ENCODE data around the gene CHCHD6.
"Not testable (repeated sequence)": the region's sequence is repeated elsewhere in the genome, so short reads cannot be mapped to it uniquely, and the experiment has no call there.

CHCHD6 gene

GRCh38 chr3:126801312-126801711, 97.3 kb downstream of the CHCHD6 start:
- H3K23ac ChIP-seq (ENCODE audit: low read depth, low read length, poor library complexity); H3K4ac ChIP-seq (ENCODE audit: low read length); H3K9ac ChIP-seq (ENCODE audit: low read depth, low read length, poor library complexity); H2BK12ac ChIP-seq (ENCODE audit: low read length); H3K4me2 ChIP-seq (ENCODE audit: insufficient read depth, low read length, poor library complexity, severe bottlenecking); H2BK5ac ChIP-seq (ENCODE audit: low read length); H3K27me3 ChIP-seq (ENCODE audit: control insufficient read depth in 3 of 3, insufficient read depth in 3 of 3, low read depth in 1 of 3, low read length in 3 of 3); H4K91ac ChIP-seq (ENCODE audit: low read depth, low read length, poor library complexity); H2BK15ac ChIP-seq (ENCODE audit: low read length); H3K14ac ChIP-seq (ENCODE audit: low read length); DNase-seq (ENCODE audit: low spot score); H4K8ac ChIP-seq (ENCODE audit: low read depth, low read length); H3K4me1 ChIP-seq (ENCODE audit: control insufficient read depth in 2 of 2, insufficient read depth in 1 of 2, low read depth in 1 of 2, low read length in 2 of 2); H3K18ac ChIP-seq (ENCODE audit: low read length); H3K27ac ChIP-seq (replicated peaks; ENCODE audit: low read length); H2AK5ac ChIP-seq (ENCODE audit: low read depth, low read length); H2AFZ ChIP-seq (ENCODE audit: low read length); H2BK120ac ChIP-seq (ENCODE audit: low read depth, low read length); H3K4me3 ChIP-seq (ENCODE audit: low read length in 2 of 2); H3K36me3 ChIP-seq (replicated peaks in 1 of 2; ENCODE audit: control insufficient read depth in 2 of 2, insufficient read depth in 2 of 2, low read length in 2 of 2); H3K79me1 ChIP-seq (ENCODE audit: low read depth, low read length): not testable (repeated sequence)
- WGBS, 2 donors (ENCODE audit: extremely low coverage in 2 of 2, insufficient read length in 2 of 2, insufficient replicate concordance in 1 of 2), result no CpG with 5 or more reads among the region's 11 CpGs
- peaks cover 11 to 23% of the 10 kb centered on the region in 2 donors for H3K9me3 ChIP-seq (replicated peaks in 1 of 2; ENCODE audit: control insufficient read depth in 2 of 2, insufficient read depth in 1 of 2, low read depth in 1 of 2, low read length in 2 of 2)

- H3K4me2 ChIP-seq (ENCODE audit: insufficient read depth, low read length, poor library complexity, severe bottlenecking), result no peak overlapping the region
- no peak overlapping the region for H3K14ac ChIP-seq (ENCODE audit: low read length)
- DNase-seq (ENCODE audit: low spot score), result no peak
- H3K4ac ChIP-seq (ENCODE audit: low read length), result no peak overlapping the region
- H3K4me1 ChIP-seq (ENCODE audit: control insufficient read depth in 2 of 2, insufficient read depth in 1 of 2, low read depth in 1 of 2, low read length in 2 of 2), result no peaks in the 10 kb centered on the region
- peaks cover 0 to 2% of the 10 kb centered on the region in 2 donors for H3K9me3 ChIP-seq (replicated peaks in 1 of 2; ENCODE audit: control insufficient read depth in 2 of 2, insufficient read depth in 1 of 2, low read depth in 1 of 2, low read length in 2 of 2)
- no peaks in the 10 kb centered on the region for H3K27me3 ChIP-seq (ENCODE audit: control insufficient read depth in 3 of 3, insufficient read depth in 3 of 3, low read depth in 1 of 3, low read length in 3 of 3)
- no peak overlapping the region for H4K91ac ChIP-seq (ENCODE audit: low read depth, low read length, poor library complexity)
- no peak overlapping the region for H3K4me3 ChIP-seq (ENCODE audit: low read length in 2 of 2)
- no peak overlapping the region for H2AFZ ChIP-seq (ENCODE audit: low read length)
- H3K18ac ChIP-seq (ENCODE audit: low read length), result no peak overlapping the region
- no peak overlapping the region for H3K23ac ChIP-seq (ENCODE audit: low read depth, low read length, poor library complexity)
- no peaks in the 10 kb centered on the region for H3K36me3 ChIP-seq (replicated peaks in 1 of 2; ENCODE audit: control insufficient read depth in 2 of 2, insufficient read depth in 2 of 2, low read length in 2 of 2)
- H3K79me1 ChIP-seq (ENCODE audit: low read depth, low read length), result no peaks in the 10 kb centered on the region
- H4K8ac ChIP-seq (ENCODE audit: low read depth, low read length), result no peak overlapping the region
- H2BK120ac ChIP-seq (ENCODE audit: low read depth, low read length), result no peak overlapping the region
- no peak overlapping the region for H2BK12ac ChIP-seq (ENCODE audit: low read length)
- no peak overlapping the region for H3K9ac ChIP-seq (ENCODE audit: low read depth, low read length, poor library complexity)
- no peak overlapping the region for H2BK5ac ChIP-seq (ENCODE audit: low read length)
- H2BK15ac ChIP-seq (ENCODE audit: low read length), result no peak overlapping the region
- no peak overlapping the region for H2AK5ac ChIP-seq (ENCODE audit: low read depth, low read length)
- WGBS, 2 donors (ENCODE audit: extremely low coverage in 2 of 2, insufficient read length in 2 of 2, insufficient replicate concordance in 1 of 2), result no CpG with 5 or more reads among the region's 4 CpGs
- H3K27ac ChIP-seq (replicated peaks; ENCODE audit: low read length), result no peak overlapping the region
Observed at GRCh38 chr3:126807795-126808194, 103.8 kb downstream of the CHCHD6 start.

GRCh38 chr3:126811530-126811929, 107.5 kb downstream of the CHCHD6 start:
- Histone ChIP-seq H3K4me3 (ENCODE audit: low read length in 2 of 2) (no peak overlapping the region), H2BK15ac (ENCODE audit: low read length) (no peak overlapping the region), H3K9ac (ENCODE audit: low read depth, low read length, poor library complexity) (no peak overlapping the region), H3K4me1 (ENCODE audit: control insufficient read depth in 2 of 2, insufficient read depth in 1 of 2, low read depth in 1 of 2, low read length in 2 of 2) (peaks cover 0 to 5% of the 10 kb centered on the region in 2 donors), H3K79me1 (ENCODE audit: low read depth, low read length) (no peaks in the 10 kb centered on the region), H2BK120ac (ENCODE audit: low read depth, low read length) (no peak overlapping the region), H3K14ac (ENCODE audit: low read length) (no peak overlapping the region), H4K91ac (ENCODE audit: low read depth, low read length, poor library complexity) (no peak overlapping the region), H3K4ac (ENCODE audit: low read length) (no peak overlapping the region), H3K36me3 (replicated peaks in 1 of 2; ENCODE audit: control insufficient read depth in 2 of 2, insufficient read depth in 2 of 2, low read length in 2 of 2) (no peaks in the 10 kb centered on the region), H2AFZ (ENCODE audit: low read length) (no peak overlapping the region), H3K18ac (ENCODE audit: low read length) (no peak overlapping the region), H3K23ac (ENCODE audit: low read depth, low read length, poor library complexity) (no peak overlapping the region), H3K4me2 (ENCODE audit: insufficient read depth, low read length, poor library complexity, severe bottlenecking) (no peak overlapping the region), H2AK5ac (ENCODE audit: low read depth, low read length) (no peak overlapping the region), H3K27ac (replicated peaks; ENCODE audit: low read length) (no peak overlapping the region), H4K8ac (ENCODE audit: low read depth, low read length) (no peak overlapping the region), H2BK12ac (ENCODE audit: low read length) (no peak overlapping the region), H3K27me3 (ENCODE audit: control insufficient read depth in 3 of 3, insufficient read depth in 3 of 3, low read depth in 1 of 3, low read length in 3 of 3) (no peaks in the 10 kb centered on the region), H2BK5ac (ENCODE audit: low read length) (no peak overlapping the region), H3K9me3 (replicated peaks in 1 of 2; ENCODE audit: control insufficient read depth in 2 of 2, insufficient read depth in 1 of 2, low read depth in 1 of 2, low read length in 2 of 2) (peaks cover 0 to 2% of the 10 kb centered on the region in 2 donors)
- no CpG with 5 or more reads among the region's 1 CpG for WGBS, 2 donors (ENCODE audit: extremely low coverage in 2 of 2, insufficient read length in 2 of 2, insufficient replicate concordance in 1 of 2)
- no peak for DNase-seq (ENCODE audit: low spot score)

GRCh38 chr3:126816298-126816697, 112.3 kb downstream of the CHCHD6 start:
- Histone ChIP-seq H4K91ac (ENCODE audit: low read depth, low read length, poor library complexity) (no peak overlapping the region), H3K4me2 (ENCODE audit: insufficient read depth, low read length, poor library complexity, severe bottlenecking) (no peak overlapping the region), H3K4ac (ENCODE audit: low read length) (no peak overlapping the region), H2BK12ac (ENCODE audit: low read length) (no peak overlapping the region), H3K4me1 (ENCODE audit: control insufficient read depth in 2 of 2, insufficient read depth in 1 of 2, low read depth in 1 of 2, low read length in 2 of 2) (peaks cover 16 to 18% of the 10 kb centered on the region in 2 donors), H3K27ac (replicated peaks; ENCODE audit: low read length) (no peak overlapping the region), H3K9me3 (replicated peaks in 1 of 2; ENCODE audit: control insufficient read depth in 2 of 2, insufficient read depth in 1 of 2, low read depth in 1 of 2, low read length in 2 of 2) (peaks cover 0 to 3% of the 10 kb centered on the region in 2 donors), H3K4me3 (ENCODE audit: low read length in 2 of 2) (no peak overlapping the region), H4K8ac (ENCODE audit: low read depth, low read length) (no peak overlapping the region), H3K79me1 (ENCODE audit: low read depth, low read length) (no peaks in the 10 kb centered on the region), H3K9ac (ENCODE audit: low read depth, low read length, poor library complexity) (no peak overlapping the region), H3K27me3 (ENCODE audit: control insufficient read depth in 3 of 3, insufficient read depth in 3 of 3, low read depth in 1 of 3, low read length in 3 of 3) (no peaks in the 10 kb centered on the region), H3K23ac (ENCODE audit: low read depth, low read length, poor library complexity) (no peak overlapping the region), H2AK5ac (ENCODE audit: low read depth, low read length) (no peak overlapping the region), H3K36me3 (replicated peaks in 1 of 2; ENCODE audit: control insufficient read depth in 2 of 2, insufficient read depth in 2 of 2, low read length in 2 of 2) (no peaks in the 10 kb centered on the region), H3K18ac (ENCODE audit: low read length) (no peak overlapping the region), H2BK120ac (ENCODE audit: low read depth, low read length) (no peak overlapping the region), H2BK5ac (ENCODE audit: low read length) (no peak overlapping the region), H2AFZ (ENCODE audit: low read length) (no peak overlapping the region), H3K14ac (ENCODE audit: low read length) (no peak overlapping the region), H2BK15ac (ENCODE audit: low read length) (no peak overlapping the region)
- no CpG with 5 or more reads among the region's 6 CpGs for WGBS, 2 donors (ENCODE audit: extremely low coverage in 2 of 2, insufficient read length in 2 of 2, insufficient replicate concordance in 1 of 2)
- no peak for DNase-seq (ENCODE audit: low spot score)
